GM12892 (cell line): ENCODE results near the gene USB1.
A peak's percentile ranks its signal among the peaks of the same experiment; 100 is the strongest.

Source experiments
- DNase-seq: peaks from one replicate; pipeline ENCODE4 v3.0.0; 2011; ENCODE audit not compliant: insufficient read length
- FAIRE-seq: peaks from 2 replicates; lab custom pipeline; 2011; peaks lifted over from hg19 to GRCh38; lab: Jason Lieb, UNC
- POLR2A ChIP-seq: IDR thresholded peaks from 2 replicates; pipeline ENCODE4 v1.6.1; 2011; ENCODE audit warnings: low read depth, low read length, control low read depth
- POLR2AphosphoS5 ChIP-seq: IDR thresholded peaks from 2 replicates; pipeline ENCODE4 v1.6.1; 2011; ENCODE audit warnings: low read depth, low read length, control low read depth
- TAF1 ChIP-seq: IDR thresholded peaks from 2 replicates; pipeline ENCODE4 v1.6.1; 2011; ENCODE audit warnings: low read depth, mild to moderate bottlenecking, control low read depth, low read length, borderline replicate concordance

USB1 gene

DNA sequence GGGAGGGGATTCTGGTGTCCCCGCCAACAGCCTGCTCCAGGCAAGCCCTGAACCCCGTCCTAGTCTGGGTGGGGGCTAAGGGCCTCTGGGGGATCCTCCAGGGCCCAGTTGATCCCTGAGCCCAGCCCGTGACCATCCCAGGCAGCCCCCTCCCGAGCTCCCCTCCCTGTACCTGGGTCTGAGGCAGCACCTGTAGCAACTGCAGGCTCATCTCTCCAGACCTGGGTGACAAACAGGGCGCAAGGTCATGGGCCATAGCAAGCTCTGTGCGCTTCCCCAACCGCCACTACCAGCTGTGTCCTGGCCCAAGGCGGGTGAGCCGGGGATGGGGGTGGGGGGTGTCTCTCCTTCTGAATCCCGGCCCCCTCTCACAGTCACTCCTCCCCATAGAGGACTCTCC lies 40.9 kb upstream of the USB1 start:
- no peak for DNase-seq
- no peak for FAIRE-seq
- TF ChIP-seq POLR2AphosphoS5 = no peak

- DNase-seq = no peak
- no peak for FAIRE-seq
- TF ChIP-seq POLR2AphosphoS5 (no peak), POLR2A (no peak), TAF1 (no peak)
These were observed 40.3 kb upstream of the USB1 start for GRCh38 chr16:57960826-57961472.

DNA sequence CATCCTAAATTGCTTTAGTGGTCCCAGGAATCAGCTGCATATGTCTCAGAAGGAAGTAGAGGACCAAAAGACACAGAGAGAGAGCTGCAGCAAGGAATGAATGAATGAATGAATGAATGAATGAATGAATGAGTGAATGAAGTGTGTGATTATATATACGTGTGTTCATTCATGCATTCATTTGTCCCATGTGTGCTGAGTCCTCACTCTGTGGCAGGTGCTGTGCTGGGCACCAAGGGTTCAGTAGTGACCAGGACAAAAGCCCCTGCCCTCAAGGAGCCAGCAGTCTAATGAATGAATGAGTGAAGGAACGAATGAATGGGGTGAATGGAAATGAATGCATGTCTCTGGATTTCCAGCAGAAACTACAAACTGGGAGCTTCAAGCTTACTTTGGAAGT lies 39.7 kb upstream of the USB1 start:
- TF ChIP-seq POLR2AphosphoS5 = no peak
- no peak for TF ChIP-seq TAF1
- no peak for TF ChIP-seq POLR2A
- DNase-seq (no peak), FAIRE-seq (no peak)

GRCh38 chr16:57962046-57962445 lies 39.2 kb upstream of the USB1 start:
- no peak for FAIRE-seq
- no peak for TF ChIP-seq POLR2A
- TF ChIP-seq POLR2AphosphoS5 = no peak
- TF ChIP-seq TAF1 = no peak
- DNase-seq = no peak

DNA sequence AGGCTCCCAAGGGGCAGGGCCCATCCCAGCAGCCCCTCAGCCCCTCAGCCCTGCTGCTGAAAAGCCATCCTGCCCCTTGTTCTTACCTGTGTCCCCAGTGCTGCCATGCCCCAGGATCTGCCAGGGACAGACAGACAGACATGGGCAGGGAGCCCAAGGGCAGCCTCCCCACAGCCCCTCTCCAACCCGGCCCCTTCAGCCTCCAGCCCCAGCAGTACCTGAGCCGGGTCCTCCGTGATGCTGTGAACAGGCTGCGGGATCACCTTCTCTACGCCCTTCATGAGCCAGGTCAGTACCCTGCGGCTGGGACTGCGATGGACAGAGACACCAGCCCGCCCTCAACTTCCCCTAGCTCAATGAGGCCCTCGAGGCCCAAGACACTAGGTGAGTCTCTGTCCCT lies 38.5 kb upstream of the USB1 start:
- no peak for DNase-seq
- TF ChIP-seq TAF1 = no peak
- TF ChIP-seq POLR2A = no peak
- no peak for TF ChIP-seq POLR2AphosphoS5
- FAIRE-seq = no peak

- FAIRE-seq (no peak), DNase-seq (no peak)
- no peak for TF ChIP-seq POLR2A
- no peak for TF ChIP-seq POLR2AphosphoS5
These were observed 37.0 kb upstream of the USB1 start for GRCh38 chr16:57964157-57964700.

DNA sequence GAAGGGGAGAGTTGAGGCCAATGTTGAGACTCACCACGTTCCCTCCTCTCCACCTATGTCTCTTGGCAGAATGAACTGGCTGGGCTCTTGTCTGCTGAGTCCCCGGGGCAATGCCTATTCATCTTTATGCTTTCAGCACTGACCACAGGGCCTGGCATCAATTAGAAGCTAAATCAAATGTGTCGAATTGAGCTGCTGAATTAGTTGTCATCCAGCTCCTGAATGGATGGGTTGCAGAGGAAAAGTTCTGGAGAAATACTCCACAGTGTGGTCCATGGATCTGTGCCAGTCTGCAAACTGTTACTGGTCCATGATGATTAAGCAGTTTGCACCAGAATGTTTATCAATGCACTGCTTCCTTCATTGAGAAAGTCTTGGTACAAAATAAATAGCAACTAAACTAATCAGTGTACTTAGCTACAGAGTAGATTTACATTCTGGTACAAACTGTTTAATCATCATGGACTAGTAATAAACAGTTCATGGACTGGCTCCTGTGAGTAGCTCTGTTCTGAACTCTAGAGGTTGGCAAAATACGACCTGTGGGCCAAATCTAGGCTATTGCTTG lies 34.9 kb upstream of the USB1 start:
- TF ChIP-seq POLR2A = no peak
- TF ChIP-seq POLR2AphosphoS5 = no peak
- no peak for TF ChIP-seq TAF1
- DNase-seq = no peak
- peak; percentile 30 for FAIRE-seq

DNA sequence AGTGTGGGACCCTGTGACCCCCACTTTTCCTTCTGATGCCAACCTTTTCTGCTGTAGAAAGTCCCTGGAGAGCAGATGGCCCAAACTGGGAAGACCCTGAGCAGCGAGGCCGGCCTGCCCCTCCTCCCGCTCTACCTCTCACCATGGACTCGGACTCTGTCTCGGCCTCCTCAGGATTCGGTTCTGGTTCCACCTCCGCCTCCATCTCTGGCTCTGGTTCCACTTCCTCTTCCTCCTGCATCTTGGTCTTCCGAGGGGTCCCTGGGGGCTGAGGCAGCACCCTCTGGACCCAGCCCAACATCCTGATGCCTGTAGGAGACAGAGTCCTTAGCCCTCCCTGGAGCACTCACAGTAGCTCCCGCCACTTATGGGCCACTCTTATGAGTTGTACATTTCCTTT lies 34.2 kb upstream of the USB1 start:
- TF ChIP-seq POLR2AphosphoS5 (no peak), POLR2A (no peak), TAF1 (no peak)
- DNase-seq (no peak), FAIRE-seq (no peak)

DNA sequence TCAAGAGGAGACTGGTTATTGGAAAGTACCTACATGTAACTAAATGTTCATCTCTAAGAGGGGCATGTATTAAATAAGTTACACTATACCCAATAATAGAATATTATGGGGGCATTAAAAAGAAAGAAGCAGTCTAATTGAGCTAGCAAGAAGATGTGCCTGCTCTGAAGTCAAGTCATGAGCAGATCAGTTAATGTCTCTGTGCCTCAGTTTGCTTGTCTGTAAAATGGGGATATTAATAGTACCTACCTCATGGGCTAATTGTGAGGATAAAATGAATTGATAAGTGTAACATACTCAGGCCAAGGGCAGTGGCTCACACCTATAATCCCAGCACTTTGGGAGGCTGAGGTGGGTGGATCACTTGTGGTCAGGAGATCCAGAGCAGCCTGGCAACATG lies 33.3 kb upstream of the USB1 start:
- DNase-seq (no peak), FAIRE-seq (no peak)
- TF ChIP-seq POLR2A (no peak), POLR2AphosphoS5 (no peak), TAF1 (no peak)

DNA sequence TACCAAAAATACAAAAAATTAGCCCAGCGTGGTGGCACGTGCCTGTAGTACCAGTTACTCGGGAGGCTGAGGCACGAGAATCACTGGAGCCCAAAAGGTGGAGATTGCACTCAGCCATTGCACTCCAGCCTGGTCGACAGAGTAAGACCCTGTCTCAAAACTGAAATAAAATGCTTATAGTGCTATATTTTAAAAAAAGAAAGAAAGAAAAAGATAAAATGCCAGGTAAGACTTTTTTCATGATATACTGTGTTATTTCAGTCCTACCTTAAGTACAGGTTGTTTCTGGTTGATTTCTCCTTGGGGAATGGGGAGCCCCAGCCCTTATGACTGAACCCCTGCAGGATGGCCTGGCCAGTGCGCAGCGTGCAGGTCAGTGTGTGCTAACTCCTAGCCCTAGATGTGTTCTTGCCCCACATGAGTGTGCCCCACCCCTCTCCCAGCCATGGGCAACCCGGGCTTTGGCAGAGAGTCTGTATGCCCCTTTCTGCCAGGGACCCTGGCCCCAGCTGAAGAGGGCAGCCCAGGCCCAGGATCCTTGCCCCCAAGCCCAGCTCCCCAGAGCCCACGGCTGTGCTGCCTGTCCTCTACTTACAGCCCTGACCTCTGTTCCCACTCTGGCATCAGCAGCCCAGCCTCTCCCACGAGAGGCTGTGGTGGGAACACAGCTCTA lies 31.6 kb upstream of the USB1 start:
- no peak for TF ChIP-seq TAF1
- FAIRE-seq (no peak), DNase-seq (no peak)

DNA sequence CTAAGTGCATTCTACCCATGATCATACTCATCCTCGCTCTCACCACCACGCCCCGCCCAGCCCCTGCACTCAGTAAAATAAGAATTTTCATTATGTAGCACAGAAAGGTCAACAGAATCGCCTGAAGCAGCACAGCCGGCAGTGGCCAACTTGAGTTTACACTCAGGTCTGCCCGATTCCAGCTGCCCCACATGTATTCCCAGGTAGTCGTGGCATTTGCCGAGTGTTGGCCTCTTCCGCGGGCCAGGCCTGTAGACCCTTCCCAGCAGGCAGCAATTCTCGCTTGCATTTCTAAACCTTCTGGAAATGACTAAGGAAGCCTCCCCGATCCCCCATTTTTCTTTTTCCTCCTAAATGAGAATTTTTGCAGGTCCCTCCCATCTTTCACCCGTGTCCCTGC lies 30.9 kb upstream of the USB1 start:
- FAIRE-seq = no peak
- TF ChIP-seq TAF1 (no peak), POLR2A (no peak), POLR2AphosphoS5 (no peak)

DNA sequence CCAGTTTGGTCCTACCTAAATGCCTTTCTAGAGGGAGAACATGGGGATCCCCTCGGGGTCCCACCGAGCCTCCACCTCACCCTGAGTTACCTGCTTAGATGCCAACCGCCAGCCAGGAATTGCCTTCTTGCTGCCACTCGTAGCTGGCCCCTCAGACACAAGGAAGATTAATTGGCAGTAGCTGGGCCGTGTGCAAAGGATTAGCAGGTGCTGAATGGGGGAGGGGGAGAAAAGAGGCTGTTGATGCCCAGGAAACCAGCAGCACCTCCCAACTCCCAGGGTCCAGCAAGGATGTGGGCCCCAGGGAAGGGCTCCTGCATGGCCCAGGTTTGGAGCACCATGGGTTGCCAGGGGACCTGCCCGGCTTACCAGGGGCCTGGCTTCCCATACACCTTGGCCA lies 30.2 kb upstream of the USB1 start, which contains the start of gene CNGB1:
Gene CNGB1, minus strand, starts transcription at position 159 of the 400 bp plus-strand sequence. CDS start 3,842 bp downstream, outside the sequence.
- no peak for TF ChIP-seq POLR2A
- no peak for TF ChIP-seq TAF1
- no peak for TF ChIP-seq POLR2AphosphoS5
- FAIRE-seq = no peak
- DNase-seq = no peak

More for the DNA sequence above, 30.9 kb upstream of the USB1 start:
- DNase-seq = no peak
